Fibroblast of peridontal ligament (primary cell): ENCODE data around the gene LEPR.
"Not testable (repeated sequence)": the region's sequence is repeated elsewhere in the genome, so short reads cannot be mapped to it uniquely, and the experiment has no call there.

ENCODE experiments used
- DNase-seq: peaks from one replicate; pipeline ENCODE4 v3.0.0-alpha.2; 2010; ENCODE audit errors: extremely low read depth

The LEPR gene

GRCh38 chr1:65437616-65438015, 17.1 kb downstream of the LEPR start:
- DNase-seq = no peak

GRCh38 chr1:65440322-65440900, 19.9 kb downstream of the LEPR start:
- DNase-seq = no peak

DNA sequence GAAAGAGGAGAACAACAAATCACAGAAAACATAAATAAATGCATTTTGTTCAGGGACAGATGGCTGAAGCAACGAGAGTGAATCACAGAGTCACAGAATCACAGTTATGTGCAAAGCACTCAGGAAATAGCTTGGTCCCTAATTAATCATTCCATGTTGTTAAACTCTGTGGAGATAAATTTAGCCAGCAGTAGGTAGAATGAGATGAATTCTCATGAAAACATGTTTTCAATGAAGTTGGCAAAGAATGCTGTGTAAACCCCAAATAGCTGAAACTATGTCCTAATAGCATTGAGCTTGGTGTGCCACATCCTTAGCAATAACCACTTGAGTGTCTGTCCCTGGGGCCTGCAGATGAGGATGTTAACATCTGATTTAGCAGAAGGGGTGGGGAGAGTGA, 20.4 kb downstream of the LEPR start:
- peak; percentile 34 for DNase-seq

GRCh38 chr1:65441464-65441863, 21.0 kb downstream of the LEPR start:
- no peak for DNase-seq

- no peak for DNase-seq
Observed at GRCh38 chr1:65442442-65442841, 22.0 kb downstream of the LEPR start.

DNA sequence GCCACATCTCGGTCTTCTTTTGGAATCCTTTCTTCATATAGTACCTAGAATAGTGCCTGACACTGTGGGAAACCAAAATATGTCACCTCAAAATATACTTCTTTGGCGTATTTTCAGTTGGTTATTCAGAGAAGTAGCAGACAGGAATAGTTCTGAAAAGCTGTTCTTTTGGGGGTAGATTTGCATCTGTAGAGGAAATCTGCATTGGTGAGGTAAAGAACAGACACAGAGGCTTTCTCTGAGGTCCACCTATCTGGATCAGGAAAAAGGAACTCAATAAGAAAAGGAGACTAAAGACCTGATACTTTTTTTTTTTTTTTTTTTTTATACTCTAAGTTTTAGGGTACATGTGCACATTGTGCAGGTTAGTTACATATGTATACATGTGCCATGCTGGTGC, 23.2 kb downstream of the LEPR start:
- no peak for DNase-seq

DNA sequence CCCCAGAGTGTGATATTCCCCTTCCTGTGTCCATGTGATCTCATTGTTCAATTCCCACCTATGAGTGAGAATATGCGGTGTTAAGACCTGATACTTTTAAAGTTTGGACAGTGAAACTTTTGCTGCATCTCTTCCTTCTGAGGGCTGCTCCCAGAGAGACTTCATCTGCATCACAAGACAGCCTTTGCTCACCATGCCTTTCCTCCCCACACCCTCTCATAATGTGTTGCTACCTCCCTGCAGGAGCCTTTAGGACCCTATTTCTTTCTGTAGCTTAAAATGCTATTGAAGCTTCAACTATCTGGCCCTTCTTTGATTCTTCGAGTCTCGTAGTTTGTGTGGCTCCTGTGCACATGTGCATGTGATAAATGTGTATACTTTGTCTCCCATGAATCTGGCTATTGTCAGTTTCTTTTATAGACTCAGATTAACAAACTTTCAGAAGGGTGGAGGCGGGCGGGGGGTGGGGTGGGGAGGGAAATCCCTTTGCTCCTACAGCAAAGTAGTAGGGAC, 23.7 kb downstream of the LEPR start:
- no peak for DNase-seq

DNA sequence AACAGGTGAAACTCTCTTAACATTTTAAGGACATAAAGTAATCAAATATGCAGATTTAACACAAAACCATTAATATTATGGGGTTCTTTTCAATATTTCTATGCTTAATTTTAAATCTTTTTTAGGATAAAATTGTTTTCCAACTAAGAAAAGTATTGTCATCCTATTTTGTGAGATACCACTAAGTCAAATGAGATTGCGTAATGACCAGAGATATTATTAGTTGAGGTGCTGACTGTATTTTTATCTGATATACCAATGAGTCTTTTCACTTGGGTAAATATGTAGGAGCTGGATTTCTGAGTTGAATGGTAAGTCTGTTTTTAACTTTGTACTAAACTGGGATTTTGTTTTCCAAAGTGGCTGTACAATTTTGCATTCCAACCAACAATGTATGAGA, 25.4 kb downstream of the LEPR start:
- no peak for DNase-seq

- no peak for DNase-seq
Observed at GRCh38 chr1:65449214-65449823, 28.9 kb downstream of the LEPR start.

DNA sequence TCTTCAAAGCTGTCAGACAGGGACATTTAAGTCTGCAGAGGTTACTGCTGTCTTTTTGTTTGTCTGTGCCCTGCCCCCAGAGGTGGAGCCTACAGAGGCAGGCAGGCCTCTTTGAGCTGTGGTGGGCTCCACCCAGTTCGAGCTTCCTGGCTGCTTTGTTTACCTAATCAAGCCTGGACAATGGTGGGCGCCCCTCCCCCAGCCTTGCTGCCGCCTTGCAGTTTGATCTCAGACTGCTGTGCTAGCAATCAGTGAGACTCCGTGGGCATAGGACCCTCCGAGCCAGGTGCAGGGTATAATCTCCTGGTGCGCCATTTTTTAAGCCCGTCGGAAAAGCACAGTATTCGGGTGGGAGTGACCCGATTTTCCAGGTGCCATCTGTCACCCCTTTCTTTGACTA, 35.2 kb downstream of the LEPR start:
- DNase-seq = not testable (repeated sequence)

DNA sequence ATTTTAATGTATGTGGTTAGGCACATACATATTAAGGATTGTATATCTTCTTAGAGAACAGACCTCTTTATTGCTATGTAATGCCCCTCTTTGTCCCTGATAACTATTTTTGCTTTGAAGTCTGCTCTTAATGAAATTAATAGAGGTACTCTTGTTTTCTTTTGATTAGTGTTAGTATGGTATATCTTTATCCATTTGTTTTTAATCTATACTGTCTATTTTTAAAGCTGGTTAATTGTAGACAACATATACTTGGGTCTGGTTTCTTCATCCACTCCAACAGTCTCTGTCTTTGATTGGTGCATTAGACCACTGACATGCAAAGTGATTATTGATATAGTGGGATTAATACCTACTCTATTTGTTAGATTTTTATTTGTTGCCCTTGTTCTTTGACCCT, 36.0 kb downstream of the LEPR start:
- DNase-seq = no peak

GRCh38 chr1:65457868-65458267, 37.4 kb downstream of the LEPR start:
- no peak for DNase-seq

DNA sequence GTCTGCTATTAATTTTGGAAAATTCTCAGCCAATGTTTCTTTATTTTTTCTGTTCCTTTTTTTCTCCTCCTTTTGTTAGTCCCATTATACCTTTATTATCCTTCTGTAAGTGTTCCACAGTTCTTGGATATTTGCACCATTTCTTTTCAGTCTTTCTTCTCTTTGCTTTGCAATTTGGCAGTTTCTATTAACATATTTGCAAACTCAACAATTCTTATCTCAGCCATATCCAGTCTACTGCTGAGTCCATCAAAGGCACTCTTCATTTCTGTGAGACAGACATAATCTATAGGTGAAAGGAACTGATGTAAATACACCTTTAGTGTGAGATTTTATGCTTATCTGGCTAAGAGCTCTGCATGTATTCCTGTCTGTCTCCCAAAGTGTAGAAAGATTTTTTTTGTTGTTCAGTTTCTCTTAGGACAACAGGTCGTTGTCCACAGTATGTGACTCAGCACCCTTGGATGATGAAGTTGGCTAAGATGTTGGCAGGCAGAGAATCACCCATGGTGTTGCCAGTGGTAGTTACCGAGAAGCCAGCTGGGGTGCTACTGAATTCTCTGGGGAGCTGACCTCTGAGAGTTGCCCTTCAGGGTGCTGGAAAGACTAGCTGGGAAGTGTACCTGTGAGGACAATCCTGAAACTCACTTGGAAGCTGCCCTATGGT, 38.4 kb downstream of the LEPR start:
- peak; percentile 14 for DNase-seq

DNA sequence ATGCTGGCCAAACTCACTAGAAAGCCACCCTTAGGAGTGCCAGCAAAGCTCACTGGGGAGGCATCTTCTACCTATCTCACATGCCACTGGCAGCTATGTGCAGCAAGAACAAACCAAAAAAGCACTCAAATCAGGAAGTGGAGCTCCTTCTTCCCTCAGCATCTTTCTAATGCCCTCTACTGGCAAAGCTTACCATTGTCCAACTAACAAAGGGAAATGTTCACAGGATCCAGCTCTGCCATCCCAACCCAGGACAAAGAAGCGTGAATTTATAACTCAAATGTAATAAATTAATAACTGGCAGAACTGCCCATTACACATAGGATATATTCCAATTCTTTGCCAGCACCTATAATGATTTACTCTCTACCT, 38.9 kb downstream of the LEPR start:
- DNase-seq = peak; percentile 48

DNA sequence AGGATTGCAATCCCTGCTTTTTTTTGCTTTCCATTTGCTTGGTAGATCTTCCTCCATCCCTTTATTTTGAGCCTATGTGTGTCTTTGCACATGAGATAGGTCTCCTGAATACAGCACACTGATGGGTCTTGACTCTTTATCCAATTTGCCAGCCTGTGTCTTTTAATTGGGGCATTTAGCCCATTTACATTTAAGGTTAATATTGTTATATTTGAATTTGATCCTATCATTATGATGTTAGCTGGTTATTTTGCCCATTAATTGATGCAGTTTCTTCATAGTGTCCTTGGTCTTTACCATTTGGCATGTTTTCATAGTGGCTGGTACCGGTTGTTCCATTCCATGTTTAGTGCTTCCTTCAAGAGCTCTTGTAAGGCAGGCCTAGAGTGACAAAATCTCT, 45.4 kb downstream of the LEPR start:
- not testable (repeated sequence) for DNase-seq

DNA sequence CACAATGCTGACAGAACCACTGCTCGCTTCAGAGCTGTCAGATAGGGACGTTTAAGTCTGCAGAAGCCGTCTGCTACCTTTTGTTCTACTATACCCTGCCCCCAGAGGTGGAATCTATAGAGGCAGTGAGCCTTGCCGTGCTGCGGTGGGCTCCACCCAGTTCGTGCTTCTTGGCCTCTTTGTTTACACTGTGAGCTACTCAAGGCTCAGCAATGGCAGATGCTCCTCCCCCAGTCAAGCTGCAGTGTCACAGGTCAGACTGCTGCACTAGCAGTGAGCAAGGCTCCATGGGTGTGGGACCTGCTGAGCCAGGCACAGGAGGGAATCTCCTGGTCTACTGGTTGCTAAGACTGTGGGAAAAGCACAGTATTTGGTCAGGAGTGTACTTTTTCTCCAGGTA, 47.1 kb downstream of the LEPR start:
- peak; percentile 38 for DNase-seq

GRCh38 chr1:65469126-65469888, 48.8 kb downstream of the LEPR start:
- peak; percentile 19 for DNase-seq

GRCh38 chr1:65469889-65470340, 49.4 kb downstream of the LEPR start:
- peak; percentile 79 for DNase-seq
